HepG2 (cell line): ENCODE data around the gene PHLDB1. TPM values are rescaled to one million over a fixed set of nuclear protein-coding genes. Genes with fewer than 3 reads are reported as not detected.

Source experiments
- AKAP8 ChIP-seq: sonication (generic); formaldehyde crosslinking; IDR thresholded peaks from 2 replicates; pipeline ENCODE4 v1.5.1; 2020; ENCODE audit warnings: mild to moderate bottlenecking, missing genetic modification reagents
- GABPB1 ChIP-seq: IDR thresholded peaks from 2 replicates; pipeline ENCODE4 v1.6.1; 2016; ENCODE audit warnings: mild to moderate bottlenecking, missing genetic modification reagents, moderate library complexity, missing compliant biosample characterization
- KAT8 ChIP-seq: IDR thresholded peaks from 2 replicates; pipeline ENCODE4 v1.6.1; 2016; ENCODE audit warnings: missing genetic modification reagents, missing compliant biosample characterization
- MTA1 ChIP-seq: sonication (generic); formaldehyde crosslinking; IDR thresholded peaks from 2 replicates; pipeline ENCODE4 v1.4.0; 2020; ENCODE audit warnings: missing genetic modification reagents, mild to moderate bottlenecking, borderline replicate concordance
- POLR2AphosphoS5 ChIP-seq: IDR thresholded peaks from 2 replicates; pipeline ENCODE4 v1.6.1; 2012; ENCODE audit warnings: low read depth, low read length
- SOX6 ChIP-seq, 2 experiments: fragments of 450-650 bp in 1 of 2; sonication (generic) in 1 of 2; formaldehyde crosslinking in 1 of 2; IDR thresholded peaks; 2 replicates each; pipeline versions ENCODE4 v1.4.0 to v1.6.1; 2017 to 2020; ENCODE audit warnings: antibody characterized with exemption in 1 of 2, mild to moderate bottlenecking in 1 of 2, missing genetic modification reagents in 1 of 2
- XBP1 ChIP-seq: sonication (generic); formaldehyde crosslinking; IDR thresholded peaks from 2 replicates; pipeline ENCODE4 v1.5.0; 2020; ENCODE audit warnings: missing genetic modification reagents
- XRCC5 ChIP-seq: fragments of 200-400 bp; formaldehyde crosslinking; optimal IDR thresholded peaks from 2 replicates; pipeline ENCODE3; 2017; ENCODE audit warnings: mild to moderate bottlenecking, low read length
- ZFY ChIP-seq: sonication (generic); formaldehyde crosslinking; IDR thresholded peaks from 2 replicates; pipeline ENCODE4 v1.4.0; 2020; ENCODE audit warnings: missing genetic modification reagents
- ZMYM3 ChIP-seq: sonication (generic); formaldehyde crosslinking; IDR thresholded peaks from 2 replicates; pipeline ENCODE4 v1.5.1; 2020; ENCODE audit warnings: mild to moderate bottlenecking, missing genetic modification reagents
- ZNF326 ChIP-seq: sonication (generic); formaldehyde crosslinking; IDR thresholded peaks from 2 replicates; pipeline ENCODE4 v1.4.0; 2020; ENCODE audit warnings: missing genetic modification reagents, borderline replicate concordance
- ZNF333 ChIP-seq: sonication (generic); formaldehyde crosslinking; IDR thresholded peaks from 2 replicates; pipeline ENCODE4 v1.4.0; 2020; ENCODE audit warnings: mild to moderate bottlenecking, missing genetic modification reagents, borderline replicate concordance
- ZNF652 ChIP-seq: IDR thresholded peaks from 2 replicates; pipeline ENCODE4 v1.6.1; 2016; ENCODE audit warnings: low read depth, borderline replicate concordance
- ZNF709 ChIP-seq: sonication (generic); formaldehyde crosslinking; IDR thresholded peaks from 2 replicates; pipeline ENCODE4 v1.5.0; 2020; ENCODE audit warnings: mild to moderate bottlenecking, missing genetic modification reagents
- polyA plus RNA-seq, 8 experiments: library from polyadenylated mRNA; depleted of rRNA in 3 of 8; stranded (reverse) in 7 of 8; unstranded in 1 of 8; fragments of >200 nt; fragmentation: Illumina TruSeq in 4 of 8; extraction: Trizol in 4 of 8; gene quantifications; 2 replicates each; pipeline versions ENCODE4 v1.2.1 to v1.2.3, GENCODE V29; 2011 to 2016; ENCODE audit warnings: low read depth in 4 of 8, missing spikeins in 1 of 8, mixed read lengths in 1 of 8; ENCODE audit not compliant: insufficient read depth in 1 of 8
- total RNA-seq, 5 experiments: library from RNA; depleted of rRNA; stranded (reverse); fragments of >200 nt; fragmentation: Illumina TruSeq; extraction: Trizol; gene quantifications; 2 replicates each; pipeline ENCODE4 v1.2.3, GENCODE V29; 2016; ENCODE audit warnings: low read depth in 1 of 5
- TF ChIP-seq, protein P1 (sequence below): sonication (generic); formaldehyde crosslinking; IDR thresholded peaks from 2 replicates; pipeline ENCODE4 v1.4.0; 2020; ENCODE audit warnings: missing genetic modification reagents
- TF ChIP-seq, protein P2 (sequence below): sonication (generic); formaldehyde crosslinking; IDR thresholded peaks from 2 replicates; pipeline ENCODE4 v1.4.0; 2020; ENCODE audit warnings: missing genetic modification reagents
- TF ChIP-seq, protein P3 (sequence below): sonication (generic); formaldehyde crosslinking; IDR thresholded peaks from 2 replicates; pipeline ENCODE4 v1.5.0; 2020; ENCODE audit warnings: mild to moderate bottlenecking, missing genetic modification reagents, moderate library complexity

PHLDB1 gene
- total and polyA plus RNA-seq, 2 of the 13 experiments (the other 11 are each of a cell fraction or from before 2014, with no cell fraction given) = 13.8 to 14.2 TPM

DNA sequence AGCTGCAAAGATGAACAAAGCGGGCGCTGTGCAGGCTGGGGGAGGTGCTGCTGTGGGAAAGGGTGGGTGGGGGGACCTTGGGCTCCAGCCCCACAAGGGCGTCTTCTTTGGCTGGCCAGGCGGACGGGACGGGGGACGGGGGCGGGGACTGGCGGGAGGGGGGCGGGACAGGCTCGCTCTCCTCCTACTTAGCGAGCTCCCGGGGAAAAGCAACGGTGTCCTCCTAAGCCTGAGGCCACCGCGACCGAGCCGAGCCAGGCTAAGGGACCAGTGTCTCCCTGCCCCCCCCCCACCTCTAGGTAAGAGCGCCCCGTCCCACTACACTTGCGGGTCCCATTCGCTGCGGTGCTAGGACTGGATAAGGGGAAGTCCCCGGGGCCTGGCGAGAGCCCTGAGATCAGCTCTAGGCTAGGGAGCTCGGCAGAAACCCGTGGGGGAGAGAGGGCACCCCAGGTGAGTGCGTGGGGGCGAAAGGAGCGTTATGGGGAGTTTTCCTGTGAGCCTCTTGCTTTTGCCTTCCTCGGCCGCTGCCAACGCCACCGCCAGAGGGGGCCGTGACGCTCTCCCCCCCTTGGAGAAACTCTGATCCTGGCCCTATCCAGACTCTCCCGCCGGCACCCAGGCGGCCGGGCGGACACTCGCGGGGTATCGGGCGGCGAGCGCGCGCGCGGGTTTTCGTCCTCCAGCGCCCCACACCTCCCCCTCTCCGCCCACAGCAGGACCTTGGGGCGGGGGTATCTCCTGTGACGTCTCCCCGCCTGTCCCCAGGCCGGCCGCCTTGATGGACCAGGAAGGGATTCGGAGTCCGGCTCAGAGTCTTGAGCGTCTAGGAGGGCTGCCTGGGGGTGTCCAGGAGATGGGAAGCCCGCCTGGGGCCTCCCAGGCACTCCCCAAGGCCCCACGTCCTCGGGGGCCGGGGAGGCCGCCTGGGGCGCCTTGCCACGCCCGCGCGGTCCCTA lies at the start of gene PHLDB1 (continued):
- no peak for TF ChIP-seq ZNF333 (CRISPR knock-in tag)
- TF ChIP-seq POLR2AphosphoS5 = no peak
- 0 out of 2 replicates have a peak, but pooled peaks have one; percentile 51 for TF ChIP-seq ZNF709 (CRISPR knock-in tag)
- TF ChIP-seq GABPB1 = peak; percentile 45; the same call in 1 of the 2 replicates
- no peak for TF ChIP-seq ZNF326 (CRISPR knock-in tag)
- peak; percentile 41; the same call in 1 of the 2 replicates for TF ChIP-seq ZFY (CRISPR knock-in tag)
- TF ChIP-seq, protein P1, sequence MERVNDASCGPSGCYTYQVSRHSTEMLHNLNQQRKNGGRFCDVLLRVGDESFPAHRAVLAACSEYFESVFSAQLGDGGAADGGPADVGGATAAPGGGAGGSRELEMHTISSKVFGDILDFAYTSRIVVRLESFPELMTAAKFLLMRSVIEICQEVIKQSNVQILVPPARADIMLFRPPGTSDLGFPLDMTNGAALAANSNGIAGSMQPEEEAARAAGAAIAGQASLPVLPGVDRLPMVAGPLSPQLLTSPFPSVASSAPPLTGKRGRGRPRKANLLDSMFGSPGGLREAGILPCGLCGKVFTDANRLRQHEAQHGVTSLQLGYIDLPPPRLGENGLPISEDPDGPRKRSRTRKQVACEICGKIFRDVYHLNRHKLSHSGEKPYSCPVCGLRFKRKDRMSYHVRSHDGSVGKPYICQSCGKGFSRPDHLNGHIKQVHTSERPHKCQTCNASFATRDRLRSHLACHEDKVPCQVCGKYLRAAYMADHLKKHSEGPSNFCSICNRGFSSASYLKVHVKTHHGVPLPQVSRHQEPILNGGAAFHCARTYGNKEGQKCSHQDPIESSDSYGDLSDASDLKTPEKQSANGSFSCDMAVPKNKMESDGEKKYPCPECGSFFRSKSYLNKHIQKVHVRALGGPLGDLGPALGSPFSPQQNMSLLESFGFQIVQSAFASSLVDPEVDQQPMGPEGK (CRISPR knock-in tag) = peak; percentile 91
- TF ChIP-seq, protein P2, sequence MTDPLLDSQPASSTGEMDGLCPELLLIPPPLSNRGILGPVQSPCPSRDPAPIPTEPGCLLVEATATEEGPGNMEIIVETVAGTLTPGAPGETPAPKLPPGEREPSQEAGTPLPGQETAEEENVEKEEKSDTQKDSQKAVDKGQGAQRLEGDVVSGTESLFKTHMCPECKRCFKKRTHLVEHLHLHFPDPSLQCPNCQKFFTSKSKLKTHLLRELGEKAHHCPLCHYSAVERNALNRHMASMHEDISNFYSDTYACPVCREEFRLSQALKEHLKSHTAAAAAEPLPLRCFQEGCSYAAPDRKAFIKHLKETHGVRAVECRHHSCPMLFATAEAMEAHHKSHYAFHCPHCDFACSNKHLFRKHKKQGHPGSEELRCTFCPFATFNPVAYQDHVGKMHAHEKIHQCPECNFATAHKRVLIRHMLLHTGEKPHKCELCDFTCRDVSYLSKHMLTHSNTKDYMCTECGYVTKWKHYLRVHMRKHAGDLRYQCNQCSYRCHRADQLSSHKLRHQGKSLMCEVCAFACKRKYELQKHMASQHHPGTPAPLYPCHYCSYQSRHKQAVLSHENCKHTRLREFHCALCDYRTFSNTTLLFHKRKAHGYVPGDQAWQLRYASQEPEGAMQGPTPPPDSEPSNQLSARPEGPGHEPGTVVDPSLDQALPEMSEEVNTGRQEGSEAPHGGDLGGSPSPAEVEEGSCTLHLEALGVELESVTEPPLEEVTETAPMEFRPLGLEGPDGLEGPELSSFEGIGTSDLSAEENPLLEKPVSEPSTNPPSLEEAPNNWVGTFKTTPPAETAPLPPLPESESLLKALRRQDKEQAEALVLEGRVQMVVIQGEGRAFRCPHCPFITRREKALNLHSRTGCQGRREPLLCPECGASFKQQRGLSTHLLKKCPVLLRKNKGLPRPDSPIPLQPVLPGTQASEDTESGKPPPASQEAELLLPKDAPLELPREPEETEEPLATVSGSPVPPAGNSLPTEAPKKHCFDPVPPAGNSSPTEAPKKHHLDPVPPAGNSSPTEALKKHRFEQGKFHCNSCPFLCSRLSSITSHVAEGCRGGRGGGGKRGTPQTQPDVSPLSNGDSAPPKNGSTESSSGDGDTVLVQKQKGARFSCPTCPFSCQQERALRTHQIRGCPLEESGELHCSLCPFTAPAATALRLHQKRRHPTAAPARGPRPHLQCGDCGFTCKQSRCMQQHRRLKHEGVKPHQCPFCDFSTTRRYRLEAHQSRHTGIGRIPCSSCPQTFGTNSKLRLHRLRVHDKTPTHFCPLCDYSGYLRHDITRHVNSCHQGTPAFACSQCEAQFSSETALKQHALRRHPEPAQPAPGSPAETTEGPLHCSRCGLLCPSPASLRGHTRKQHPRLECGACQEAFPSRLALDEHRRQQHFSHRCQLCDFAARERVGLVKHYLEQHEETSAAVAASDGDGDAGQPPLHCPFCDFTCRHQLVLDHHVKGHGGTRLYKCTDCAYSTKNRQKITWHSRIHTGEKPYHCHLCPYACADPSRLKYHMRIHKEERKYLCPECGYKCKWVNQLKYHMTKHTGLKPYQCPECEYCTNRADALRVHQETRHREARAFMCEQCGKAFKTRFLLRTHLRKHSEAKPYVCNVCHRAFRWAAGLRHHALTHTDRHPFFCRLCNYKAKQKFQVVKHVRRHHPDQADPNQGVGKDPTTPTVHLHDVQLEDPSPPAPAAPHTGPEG (CRISPR knock-in tag) = peak; percentile 69; the same call in 1 of the 2 replicates
- no peak; the same call in 1 of the 2 replicates for TF ChIP-seq AKAP8 (CRISPR knock-in tag)
- TF ChIP-seq XBP1 (CRISPR knock-in tag) = no peak
- TF ChIP-seq XRCC5 = peak; percentile 52
- TF ChIP-seq, protein P3, sequence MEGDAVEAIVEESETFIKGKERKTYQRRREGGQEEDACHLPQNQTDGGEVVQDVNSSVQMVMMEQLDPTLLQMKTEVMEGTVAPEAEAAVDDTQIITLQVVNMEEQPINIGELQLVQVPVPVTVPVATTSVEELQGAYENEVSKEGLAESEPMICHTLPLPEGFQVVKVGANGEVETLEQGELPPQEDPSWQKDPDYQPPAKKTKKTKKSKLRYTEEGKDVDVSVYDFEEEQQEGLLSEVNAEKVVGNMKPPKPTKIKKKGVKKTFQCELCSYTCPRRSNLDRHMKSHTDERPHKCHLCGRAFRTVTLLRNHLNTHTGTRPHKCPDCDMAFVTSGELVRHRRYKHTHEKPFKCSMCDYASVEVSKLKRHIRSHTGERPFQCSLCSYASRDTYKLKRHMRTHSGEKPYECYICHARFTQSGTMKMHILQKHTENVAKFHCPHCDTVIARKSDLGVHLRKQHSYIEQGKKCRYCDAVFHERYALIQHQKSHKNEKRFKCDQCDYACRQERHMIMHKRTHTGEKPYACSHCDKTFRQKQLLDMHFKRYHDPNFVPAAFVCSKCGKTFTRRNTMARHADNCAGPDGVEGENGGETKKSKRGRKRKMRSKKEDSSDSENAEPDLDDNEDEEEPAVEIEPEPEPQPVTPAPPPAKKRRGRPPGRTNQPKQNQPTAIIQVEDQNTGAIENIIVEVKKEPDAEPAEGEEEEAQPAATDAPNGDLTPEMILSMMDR (CRISPR knock-in tag) = peak; percentile 72
- TF ChIP-seq MTA1 (CRISPR knock-in tag) = no peak
- TF ChIP-seq ZMYM3 (CRISPR knock-in tag) = no peak
- TF ChIP-seq SOX6 (IDR thresholded peaks at IDR 0.05) = no peak
- no peak for TF ChIP-seq SOX6 (CRISPR knock-in tag; IDR thresholded peaks at IDR 0.05)
- peak; percentile 10; the same call in 1 of the 2 replicates for TF ChIP-seq KAT8 (CRISPR knock-in tag)
- TF ChIP-seq ZNF652 = no peak
